Occipital lobe (tissue), 2 donors: Measurements from ENCODE around the gene RBL1. TPM values are rescaled to one million over a fixed set of nuclear protein-coding genes. Genes with fewer than 3 reads are reported as not detected.
"Not testable (repeated sequence)": the region's sequence is repeated elsewhere in the genome, so short reads cannot be mapped to it uniquely, and the experiment has no call there.

Source experiments
- DNase-seq: peaks from one replicate; lab custom pipeline; 2025; lab: John Stamatoyannopoulos, UW
- total RNA-seq: library from RNA; depleted of rRNA; stranded (reverse); fragments of >200 nt; gene quantifications from one replicate; pipeline ENCODE4 v1.2.3, GENCODE V29; 2014

The RBL1 gene
- total RNA-seq, 1 donor from 2014 or later, result 28.5 TPM

GRCh38 chr20:36998652-36999051 is 97.1 kb downstream of the RBL1 start:
- DNase-seq, result no peak

DNA sequence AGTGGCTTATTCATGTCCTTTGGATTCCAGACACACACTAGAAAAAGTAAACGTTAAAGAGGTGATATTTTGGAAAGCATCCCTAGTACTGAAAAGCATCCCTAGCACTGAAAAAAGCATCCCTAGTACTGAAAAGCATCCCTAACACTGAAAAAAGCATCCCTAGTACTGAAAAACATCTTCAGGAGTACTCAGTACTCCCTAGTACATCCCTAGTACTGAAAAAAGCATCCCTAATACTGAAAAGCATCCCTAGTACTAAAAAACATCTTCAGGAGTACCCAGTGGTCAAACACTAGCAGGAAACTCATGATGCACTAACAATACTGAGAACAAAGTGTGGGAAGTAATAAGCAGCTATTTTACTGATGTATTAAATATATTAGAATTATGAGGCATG is 98.7 kb downstream of the RBL1 start:
- DNase-seq, result no peak

GRCh38 chr20:36994221-36994620 is 101.6 kb downstream of the RBL1 start:
- DNase-seq, result not testable (repeated sequence)

DNA sequence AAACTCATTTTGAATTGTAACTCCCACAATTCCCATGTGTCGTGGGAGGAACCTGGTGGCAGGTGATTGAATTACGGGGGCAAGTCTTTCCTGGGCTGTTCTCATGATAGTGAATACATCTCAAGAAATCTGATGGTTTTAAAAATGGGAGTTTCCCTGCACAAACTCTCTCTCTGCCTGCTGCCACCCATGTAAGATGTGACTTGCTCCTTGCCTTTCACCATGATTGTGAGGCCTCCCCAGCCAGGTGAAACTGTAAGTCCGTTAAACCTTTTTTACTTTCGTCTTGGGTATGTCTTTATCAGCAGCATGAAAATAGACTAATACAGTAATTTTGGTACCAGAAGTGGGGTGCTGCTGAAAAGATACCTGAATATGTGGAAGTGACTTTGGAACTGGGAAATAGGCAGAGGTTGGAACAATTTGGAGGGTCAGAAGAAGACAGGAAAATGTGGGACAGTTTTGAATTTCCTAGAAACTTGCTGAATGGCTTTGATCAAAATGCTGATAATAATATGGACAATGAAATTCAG is 102.9 kb downstream of the RBL1 start:
- no peak for DNase-seq

DNA sequence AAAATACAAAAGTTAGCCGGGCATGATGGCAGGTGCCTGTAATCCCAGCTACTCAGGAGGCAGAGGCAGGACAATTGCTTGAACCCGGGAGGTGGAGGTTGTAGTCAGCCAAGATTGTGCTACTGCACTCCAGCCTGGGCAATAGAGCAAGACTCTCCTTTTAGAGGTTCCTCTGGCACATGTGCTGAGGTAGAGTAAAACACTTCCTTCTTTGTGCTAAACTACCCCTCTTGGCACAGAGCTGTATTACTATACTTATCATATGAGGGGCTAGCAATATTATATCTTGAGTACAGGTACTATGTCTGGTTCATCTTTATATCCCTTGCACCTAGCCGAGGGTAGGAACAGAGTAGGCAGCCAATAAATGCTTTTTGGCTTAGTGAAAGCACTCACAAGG is 104.1 kb downstream of the RBL1 start:
- no peak for DNase-seq

DNA sequence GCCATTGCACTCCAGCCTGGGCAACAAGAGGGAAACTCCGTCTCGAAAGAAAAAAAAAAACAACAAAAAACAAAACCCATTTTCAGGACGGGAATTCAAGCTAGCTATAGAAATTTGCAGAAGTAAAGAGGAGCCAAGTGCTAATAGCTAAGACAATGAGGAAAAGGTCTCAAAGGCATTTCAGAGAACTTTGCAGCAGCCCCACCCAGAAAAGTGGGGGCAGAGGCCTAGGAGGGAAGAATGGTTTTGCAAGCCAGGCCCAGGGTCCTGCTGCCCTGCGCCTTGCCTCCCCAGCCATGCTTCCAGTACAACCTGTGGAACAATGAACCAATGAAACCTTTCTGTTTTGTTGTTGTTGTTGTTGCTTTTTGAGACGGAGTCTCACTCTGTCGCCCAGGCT is 106.0 kb downstream of the RBL1 start:
- DNase-seq, result no peak

DNA sequence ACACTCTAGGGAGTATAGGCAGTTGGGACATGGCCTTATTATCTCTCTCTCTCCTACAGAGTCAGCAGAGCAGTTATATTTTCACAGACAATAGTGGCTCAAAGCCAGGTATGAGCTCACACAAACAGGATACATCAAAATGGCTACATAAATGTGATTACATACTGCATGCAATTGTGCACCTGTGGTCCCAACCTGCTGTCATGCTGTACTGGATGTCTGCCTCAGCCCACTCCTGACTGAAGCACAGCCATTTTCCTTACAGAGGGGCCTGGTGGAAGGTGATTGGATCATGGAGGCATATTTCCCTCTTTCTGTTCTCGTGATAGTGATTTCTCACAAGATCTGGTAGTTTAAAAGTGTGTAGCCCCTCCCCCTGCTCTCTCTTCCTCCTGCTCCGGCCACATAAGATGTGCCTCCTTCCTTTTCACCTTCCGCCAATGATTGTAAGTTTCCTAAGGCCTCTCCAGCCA is 107.3 kb downstream of the RBL1 start:
- no peak for DNase-seq

DNA sequence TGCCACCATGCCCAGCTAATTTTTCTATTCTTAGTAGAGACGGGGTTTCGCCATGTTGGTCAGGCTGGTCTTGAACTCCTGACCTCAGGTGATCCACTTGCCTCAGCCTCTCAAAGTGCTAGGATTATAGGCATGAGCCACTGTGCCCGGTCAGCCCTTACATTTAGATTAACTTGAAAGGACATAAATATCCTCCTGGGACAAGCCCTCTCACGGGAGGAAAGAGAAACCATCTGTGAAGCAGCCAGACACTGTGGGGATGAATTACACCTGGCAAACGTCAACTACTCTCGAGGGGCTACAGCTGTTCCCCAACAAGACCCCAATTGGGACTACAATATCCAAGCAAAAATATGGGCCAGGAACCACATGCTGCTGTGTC is 111.5 kb downstream of the RBL1 start:
- DNase-seq, result no peak

- DNase-seq, result no peak
Observed at GRCh38 chr20:36975099-36975818, 120.5 kb downstream of the RBL1 start.

GRCh38 chr20:36974660-36975059 is 121.1 kb downstream of the RBL1 start:
- DNase-seq, result no peak

- DNase-seq, result no peak
Observed at GRCh38 chr20:36971103-36971502, 124.7 kb downstream of the RBL1 start.

DNA sequence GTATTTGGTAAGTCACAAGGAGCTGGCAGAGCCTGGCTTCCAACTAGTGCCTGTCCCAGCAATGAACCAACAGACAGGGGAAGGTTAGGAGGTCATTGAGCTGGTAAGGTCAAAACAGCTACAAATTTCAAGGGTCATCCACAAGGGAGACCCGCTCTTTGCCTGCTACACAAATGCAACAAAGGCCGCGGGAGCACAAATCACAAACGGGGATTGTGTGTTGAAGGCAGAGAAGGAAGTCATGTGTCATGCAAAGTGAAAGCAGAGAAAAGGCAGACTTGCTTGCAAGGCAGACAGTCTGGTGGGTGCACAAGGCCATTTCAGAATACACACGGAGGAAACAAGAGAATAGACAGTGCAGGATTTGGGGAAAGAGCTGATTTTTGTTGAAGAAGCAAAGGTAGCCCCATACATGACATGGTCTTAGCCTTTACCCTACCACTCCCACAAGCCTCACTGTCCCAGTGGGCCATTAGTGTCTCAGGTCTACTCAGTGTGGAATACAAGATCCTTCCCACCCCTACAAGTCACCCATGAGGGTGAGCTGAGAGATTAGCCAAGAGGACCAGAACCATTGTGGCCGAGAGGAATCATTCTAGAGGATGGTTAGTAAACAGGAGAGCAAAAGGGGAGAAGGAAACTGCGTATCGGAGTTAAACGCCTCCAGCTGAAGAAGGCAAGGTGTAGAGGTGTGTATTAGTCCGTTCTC is 126.2 kb downstream of the RBL1 start:
- DNase-seq, result no peak

DNA sequence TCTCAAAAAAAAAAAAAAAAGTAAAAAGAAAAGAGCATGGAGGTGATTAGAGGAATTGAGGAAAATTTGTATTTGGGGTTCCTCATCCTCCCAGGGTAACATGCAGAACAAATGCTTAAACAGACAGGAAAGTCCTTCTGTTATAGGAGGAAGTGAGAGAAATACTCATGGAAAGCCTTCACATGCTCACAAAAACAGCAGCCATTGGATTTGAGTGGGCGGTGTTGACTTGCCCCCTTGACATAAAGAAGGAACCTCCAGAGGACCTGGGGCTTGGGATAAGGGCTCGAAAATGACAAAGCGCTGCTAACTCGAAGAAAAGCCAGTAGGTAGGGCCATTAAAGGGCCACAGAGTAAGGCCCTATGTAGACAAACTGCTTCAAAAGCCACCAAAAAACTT is 126.7 kb downstream of the RBL1 start:
- no peak for DNase-seq

- no peak for DNase-seq
Observed at GRCh38 chr20:36967636-36968035, 128.2 kb downstream of the RBL1 start.

DNA sequence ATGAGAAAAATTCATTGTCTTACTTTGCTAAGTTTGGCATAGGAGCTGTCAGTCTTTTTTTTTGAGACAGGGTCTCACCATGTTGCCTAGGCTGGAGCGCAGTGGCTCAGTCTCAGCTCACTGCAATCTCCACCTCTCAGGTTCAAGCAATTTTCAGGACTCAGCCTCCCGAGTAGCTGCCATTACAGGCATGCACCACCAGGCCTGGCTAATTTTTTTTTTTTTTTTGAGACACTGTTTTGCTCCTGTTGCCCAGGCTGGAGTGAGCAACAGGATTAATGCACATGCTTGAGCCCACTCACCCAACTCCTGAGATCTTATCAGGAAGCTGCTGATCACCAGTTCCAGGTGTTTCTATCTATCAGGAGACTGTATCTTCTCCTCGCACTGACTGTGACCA is 128.8 kb downstream of the RBL1 start:
- not testable (repeated sequence) for DNase-seq

DNA sequence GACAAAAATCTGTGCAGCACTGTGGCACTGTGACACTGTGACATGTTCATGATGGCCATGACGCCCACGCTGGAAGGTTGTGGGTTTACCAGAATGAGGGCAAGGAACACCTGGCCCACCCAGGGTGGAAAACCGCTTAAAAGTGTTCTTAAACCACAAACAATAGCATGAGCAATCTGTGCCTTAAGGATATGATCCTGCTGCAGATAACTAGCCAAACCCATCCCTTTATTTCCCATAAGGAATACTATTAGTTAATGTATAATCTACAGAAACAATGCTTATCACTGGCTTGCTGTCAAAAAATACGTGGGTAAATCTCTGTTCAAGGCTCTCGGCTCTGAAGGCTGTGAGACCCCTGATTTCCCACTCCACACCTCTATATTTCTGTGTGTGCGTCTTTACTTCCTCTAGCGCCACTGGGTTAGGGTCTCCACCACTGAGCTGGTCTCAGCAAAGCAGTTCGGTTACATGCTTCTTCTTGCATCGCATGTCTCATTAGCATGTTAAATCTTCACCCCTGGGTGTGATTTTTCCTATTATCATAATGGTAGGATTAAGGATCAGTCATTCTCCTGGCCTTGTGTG is 133.3 kb downstream of the RBL1 start:
- not testable (repeated sequence) for DNase-seq

DNA sequence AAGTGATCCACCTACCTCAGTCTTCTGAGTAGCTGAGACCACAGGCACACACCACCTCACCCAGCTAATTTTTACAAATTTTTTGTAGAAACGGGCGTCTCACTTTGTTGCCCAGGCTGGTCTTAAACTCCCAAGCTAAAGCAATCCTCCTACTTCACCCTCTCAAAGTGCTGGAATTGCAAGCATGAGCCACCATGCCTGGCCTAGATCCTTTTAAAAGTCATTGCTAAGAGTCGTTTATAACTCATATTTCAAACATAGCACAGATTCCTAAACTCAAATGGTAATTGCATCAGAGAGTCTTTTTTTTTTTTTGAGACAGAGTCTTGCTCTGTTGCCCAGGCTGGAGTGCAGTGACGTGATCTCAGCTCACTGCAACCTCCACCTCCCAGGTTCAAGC is 136.6 kb downstream of the RBL1 start:
- no peak for DNase-seq

DNA sequence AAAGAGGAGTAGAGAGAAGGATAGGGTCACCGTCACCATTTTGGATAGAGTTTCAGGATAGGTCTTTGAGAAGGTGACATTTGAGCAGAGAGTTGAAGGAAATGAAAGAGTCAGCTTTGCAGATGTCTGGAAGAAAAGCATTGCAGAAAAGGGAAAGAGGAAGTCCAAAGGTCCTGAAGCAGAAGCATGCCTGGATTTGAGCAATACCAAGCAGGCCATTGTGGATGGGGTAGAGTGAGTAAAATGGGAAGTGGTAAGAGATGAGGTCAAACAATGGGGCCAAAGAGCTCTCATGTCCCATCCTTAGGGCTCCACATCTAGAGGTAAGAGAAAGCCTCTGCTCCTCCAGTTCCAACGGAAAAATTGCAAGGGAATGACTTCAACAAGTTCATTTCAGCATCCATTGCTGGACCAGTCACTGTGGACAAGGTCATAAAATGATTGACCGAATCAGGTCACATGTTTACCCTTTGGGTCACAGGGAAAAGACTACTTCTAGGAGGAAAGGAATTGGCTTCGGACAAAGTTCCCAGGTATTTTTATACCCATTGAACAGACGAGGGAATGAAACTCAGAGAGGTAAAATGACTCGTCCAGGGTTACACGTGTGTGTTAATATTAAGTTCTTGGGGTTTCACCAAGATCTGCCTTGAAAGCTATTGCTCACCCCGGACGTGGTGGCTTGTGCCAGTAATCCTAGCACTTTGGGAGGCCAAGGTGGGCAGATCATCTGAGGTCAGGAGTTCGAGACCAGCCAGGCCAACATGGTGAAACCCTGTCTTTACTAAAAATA is 137.7 kb downstream of the RBL1 start:
- DNase-seq, result no peak

DNA sequence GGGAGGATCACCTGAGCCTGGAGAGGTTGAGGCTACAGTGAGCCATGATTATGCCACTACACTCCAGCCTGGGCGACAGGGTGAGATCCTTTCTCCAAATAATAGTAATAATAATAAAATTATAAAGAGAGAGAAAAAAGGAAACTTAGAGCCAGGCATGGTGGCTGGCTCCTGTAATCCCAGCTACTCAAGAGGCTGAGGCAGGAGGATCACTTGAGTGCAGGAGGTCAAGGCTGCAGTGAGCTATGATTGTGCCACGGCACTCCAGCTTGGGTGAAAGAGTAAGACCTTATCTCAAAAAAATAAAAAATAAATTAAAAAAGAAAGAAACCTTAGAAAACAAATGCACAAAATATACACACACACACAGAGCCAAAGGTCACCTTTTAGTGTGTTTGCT is 139.1 kb downstream of the RBL1 start:
- no peak for DNase-seq

GRCh38 chr20:36956016-36956415 is 139.8 kb downstream of the RBL1 start:
- no peak for DNase-seq

GRCh38 chr20:36951979-36952738 is 143.6 kb downstream of the RBL1 start:
- no peak for DNase-seq
